ENCODE measurements around the gene GNG3.

Gene GNG3

GRCh38 chr11:62708793-62709192 lies 1.3 kb downstream of the GNG3 start:
- H3K27ac ChIP-seq (ENCODE audit: insufficient read depth in 1 of 2, low read depth in 1 of 2, low read length in 2 of 2, poor library complexity in 1 of 2, severe bottlenecking in 2 of 2): peak overlapping the region; percentile 93 to 97
- H3K27me3 ChIP-seq (replicated peaks in 2 of 5; ENCODE audit: control insufficient read depth in 4 of 5, insufficient read depth in 5 of 5, low read length in 4 of 5): no peaks in the 10 kb centered on the region
- H3K4me1 ChIP-seq (ENCODE audit: control extremely low read depth in 1 of 4, control insufficient read depth in 4 of 4, insufficient read depth in 4 of 4, low read length in 3 of 4): peaks cover 8 to 56% (median 44%) of the 10 kb centered on the region in 4 experiments
- peak overlapping the region; percentile 61 to 90 (median 82) for H3K4me3 ChIP-seq (ENCODE audit: control insufficient read depth in 1 of 7, extremely low read depth in 1 of 7, insufficient read depth in 4 of 7, low read depth in 2 of 7, low read length in 6 of 7)
- no peak for DNase-seq
- ChIA-PET CTCF (interaction anchor here (0.6 to 4.1 kb wide), 9 partner anchors 10 to 78 kb away, joined by 3 to 20 read pairs (median 3); no protein-coding TSS in a partner anchor), POLR2A (interaction anchor here (0.9 to 2.5 kb wide), 5 partner anchors 19 to 133 kb away, joined by 3 to 22 read pairs (median 6); partner anchors contain the start of genes HNRNPUL2, LBHD1, TTC9C and TUT1)
- whole genome bisulfite sequencing (ENCODE audit: insufficient coverage): 0% methylated on average over 5 of the region's 7 CpGs
- no peaks in the 10 kb centered on the region for H3K9me3 ChIP-seq (ENCODE audit: control extremely low read depth in 1 of 5, control insufficient read depth in 4 of 5, insufficient read depth in 2 of 5, low read depth in 1 of 5, low read length in 4 of 5)
- peaks cover 7 to 39% (median 19%) of the 10 kb centered on the region in 4 experiments for H3K36me3 ChIP-seq (ENCODE audit: control insufficient read depth in 4 of 4, insufficient read depth in 4 of 4, low read length in 3 of 4)

- Histone ChIP-seq H3K27ac (ENCODE audit: insufficient read depth in 1 of 2, low read depth in 1 of 2, low read length in 2 of 2, poor library complexity in 1 of 2, severe bottlenecking in 2 of 2) (peak overlapping the region; percentile 93 to 97), H3K4me1 (ENCODE audit: control extremely low read depth in 1 of 4, control insufficient read depth in 4 of 4, insufficient read depth in 4 of 4, low read length in 3 of 4) (peaks cover 8 to 56% (median 44%) of the 10 kb centered on the region in 4 experiments)
These were observed 1.9 kb downstream of the GNG3 start for GRCh38 chr11:62709247-62710000.

GRCh38 chr11:62710001-62710345 lies 2.5 kb downstream of the GNG3 start:
- Histone ChIP-seq H3K27ac (ENCODE audit: insufficient read depth in 1 of 2, low read depth in 1 of 2, low read length in 2 of 2, poor library complexity in 1 of 2, severe bottlenecking in 2 of 2) (peak overlapping the region; percentile 93 to 97), H3K9me3 (ENCODE audit: control extremely low read depth in 1 of 5, control insufficient read depth in 4 of 5, insufficient read depth in 2 of 5, low read depth in 1 of 5, low read length in 4 of 5) (no peaks in the 10 kb centered on the region), H3K36me3 (ENCODE audit: control insufficient read depth in 4 of 4, insufficient read depth in 4 of 4, low read length in 3 of 4) (peaks cover 11 to 48% (median 29%) of the 10 kb centered on the region in 4 experiments), H3K27me3 (replicated peaks in 2 of 5; ENCODE audit: control insufficient read depth in 4 of 5, insufficient read depth in 5 of 5, low read length in 4 of 5) (no peaks in the 10 kb centered on the region), H3K4me1 (ENCODE audit: control extremely low read depth in 1 of 4, control insufficient read depth in 4 of 4, insufficient read depth in 4 of 4, low read length in 3 of 4) (peaks cover 5 to 50% (median 39%) of the 10 kb centered on the region in 4 experiments), H3K4me3 (ENCODE audit: control insufficient read depth in 1 of 7, extremely low read depth in 1 of 7, insufficient read depth in 4 of 7, low read depth in 2 of 7, low read length in 6 of 7) (peak overlapping the region; percentile 28 to 90 (median 82))
- POLR2A ChIA-PET: interaction anchor here (0.9 to 2.5 kb wide), 5 partner anchors 18 to 131 kb away, joined by 3 to 22 read pairs (median 6); partner anchors contain the start of genes HNRNPUL2, LBHD1, STX5 and TTC9C
- DNase-seq: no peak
- 61% methylated on average over 7 of the region's 7 CpGs for WGBS (ENCODE audit: insufficient coverage)
- CTCF ChIA-PET: interaction anchor here (1.2 to 4.1 kb wide), 4 partner anchors 14 to 61 kb away, joined by 3 to 18 read pairs (median 6); no protein-coding TSS in a partner anchor

More at GRCh38 chr11:62709247-62710000, 1.9 kb downstream of the GNG3 start:
- Histone ChIP-seq H3K9me3 (ENCODE audit: control extremely low read depth in 1 of 5, control insufficient read depth in 4 of 5, insufficient read depth in 2 of 5, low read depth in 1 of 5, low read length in 4 of 5) (no peaks in the 10 kb centered on the region), H3K36me3 (ENCODE audit: control insufficient read depth in 4 of 4, insufficient read depth in 4 of 4, low read length in 3 of 4) (peaks cover 9 to 44% (median 24%) of the 10 kb centered on the region in 4 experiments), H3K4me3 (ENCODE audit: control insufficient read depth in 1 of 7, extremely low read depth in 1 of 7, insufficient read depth in 4 of 7, low read depth in 2 of 7, low read length in 6 of 7) (peak overlapping the region; percentile 61 to 90 (median 82)), H3K27me3 (replicated peaks in 2 of 5; ENCODE audit: control insufficient read depth in 4 of 5, insufficient read depth in 5 of 5, low read length in 4 of 5) (no peaks in the 10 kb centered on the region)
- CTCF ChIA-PET: interaction anchor here (0.6 to 4.1 kb wide), 9 partner anchors 11 to 77 kb away, joined by 3 to 20 read pairs (median 5); no protein-coding TSS in a partner anchor
- peak; percentile 99 to 100 (median 100) for DNase-seq
- WGBS (ENCODE audit: insufficient coverage): under 1% methylated on average over 41 of the region's 47 CpGs
- POLR2A ChIA-PET: interaction anchor here (0.9 to 2.5 kb wide), 6 partner anchors 18 to 132 kb away, joined by 3 to 22 read pairs (median 6); partner anchors contain the start of genes HNRNPUL2, LBHD1, STX5 and TTC9C

GRCh38 chr11:62712276-62712812 lies 4.9 kb downstream of the GNG3 start:
- H3K4me3 ChIP-seq (ENCODE audit: control insufficient read depth in 1 of 7, extremely low read depth in 1 of 7, insufficient read depth in 4 of 7, low read depth in 2 of 7, low read length in 6 of 7): no peak overlapping the region
- H3K27ac ChIP-seq (ENCODE audit: insufficient read depth in 1 of 2, low read depth in 1 of 2, low read length in 2 of 2, poor library complexity in 1 of 2, severe bottlenecking in 2 of 2): peak overlapping the region in 1 of 2 experiments; percentile 36
- 100% methylated on average over 3 of the region's 6 CpGs for WGBS (ENCODE audit: insufficient coverage)
- POLR2A ChIA-PET: interaction anchor here (0.5 kb wide), 1 partner anchor 15 kb away, joined by 3 read pairs; no protein-coding TSS in a partner anchor
- H3K9me3 ChIP-seq (ENCODE audit: control extremely low read depth in 1 of 5, control insufficient read depth in 4 of 5, insufficient read depth in 2 of 5, low read depth in 1 of 5, low read length in 4 of 5): no peaks in the 10 kb centered on the region
- H3K36me3 ChIP-seq (ENCODE audit: control insufficient read depth in 4 of 4, insufficient read depth in 4 of 4, low read length in 3 of 4): peaks cover 24 to 70% (median 52%) of the 10 kb centered on the region in 4 experiments
- no peak for DNase-seq
- no peaks in the 10 kb centered on the region for H3K27me3 ChIP-seq (replicated peaks in 2 of 5; ENCODE audit: control insufficient read depth in 4 of 5, insufficient read depth in 5 of 5, low read length in 4 of 5)
- CTCF ChIA-PET: interaction anchor here (0.8 to 2.5 kb wide), 4 partner anchors 12 to 151 kb away, joined by 3 to 8 read pairs (median 3); no protein-coding TSS in a partner anchor
- peaks cover 2 to 32% (median 23%) of the 10 kb centered on the region in 4 experiments for H3K4me1 ChIP-seq (ENCODE audit: control extremely low read depth in 1 of 4, control insufficient read depth in 4 of 4, insufficient read depth in 4 of 4, low read length in 3 of 4)

- H3K9me3 ChIP-seq (ENCODE audit: control extremely low read depth in 1 of 5, control insufficient read depth in 4 of 5, insufficient read depth in 2 of 5, low read depth in 1 of 5, low read length in 4 of 5): no peaks in the 10 kb centered on the region
- peaks cover 2 to 27% (median 21%) of the 10 kb centered on the region in 4 experiments for H3K4me1 ChIP-seq (ENCODE audit: control extremely low read depth in 1 of 4, control insufficient read depth in 4 of 4, insufficient read depth in 4 of 4, low read length in 3 of 4)
- no peak for DNase-seq
- no peak overlapping the region for H3K4me3 ChIP-seq (ENCODE audit: control insufficient read depth in 1 of 7, extremely low read depth in 1 of 7, insufficient read depth in 4 of 7, low read depth in 2 of 7, low read length in 6 of 7)
- no peaks in the 10 kb centered on the region for H3K27me3 ChIP-seq (replicated peaks in 2 of 5; ENCODE audit: control insufficient read depth in 4 of 5, insufficient read depth in 5 of 5, low read length in 4 of 5)
- H3K36me3 ChIP-seq (ENCODE audit: control insufficient read depth in 4 of 4, insufficient read depth in 4 of 4, low read length in 3 of 4): peaks cover 29 to 74% (median 57%) of the 10 kb centered on the region in 4 experiments
- ChIA-PET CTCF (interaction anchor here (0.8 to 2.5 kb wide), 4 partner anchors 11 to 151 kb away, joined by 3 to 8 read pairs (median 3); no protein-coding TSS in a partner anchor), POLR2A (interaction anchor here (0.5 kb wide), 1 partner anchor 15 kb away, joined by 3 read pairs; no protein-coding TSS in a partner anchor)
- 90% methylated on average over 3 of the region's 3 CpGs for WGBS (ENCODE audit: insufficient coverage)
- peak overlapping the region in 1 of 2 experiments; percentile 36 for H3K27ac ChIP-seq (ENCODE audit: insufficient read depth in 1 of 2, low read depth in 1 of 2, low read length in 2 of 2, poor library complexity in 1 of 2, severe bottlenecking in 2 of 2)
These were observed 5.4 kb downstream of the GNG3 start for GRCh38 chr11:62712861-62713260.

GRCh38 chr11:62713343-62713742 lies 5.9 kb downstream of the GNG3 start:
- peaks cover 29 to 79% (median 62%) of the 10 kb centered on the region in 4 experiments for H3K36me3 ChIP-seq (ENCODE audit: control insufficient read depth in 4 of 4, insufficient read depth in 4 of 4, low read length in 3 of 4)

More at GRCh38 chr11:62713343-62713742, 5.9 kb downstream of the GNG3 start:
- peak overlapping the region in 1 of 2 experiments; percentile 36 for H3K27ac ChIP-seq (ENCODE audit: insufficient read depth in 1 of 2, low read depth in 1 of 2, low read length in 2 of 2, poor library complexity in 1 of 2, severe bottlenecking in 2 of 2)
- no peaks in the 10 kb centered on the region for H3K9me3 ChIP-seq (ENCODE audit: control extremely low read depth in 1 of 5, control insufficient read depth in 4 of 5, insufficient read depth in 2 of 5, low read depth in 1 of 5, low read length in 4 of 5)
- H3K27me3 ChIP-seq (replicated peaks in 2 of 5; ENCODE audit: control insufficient read depth in 4 of 5, insufficient read depth in 5 of 5, low read length in 4 of 5): no peaks in the 10 kb centered on the region
- ChIA-PET POLR2A (interaction anchor here (0.5 kb wide), 1 partner anchor 14 kb away, joined by 3 read pairs; no protein-coding TSS in a partner anchor), CTCF (interaction anchor here (0.8 to 2.5 kb wide), 3 partner anchors 11 to 150 kb away, joined by 3 to 8 read pairs (median 3); no protein-coding TSS in a partner anchor)
- H3K4me1 ChIP-seq (ENCODE audit: control extremely low read depth in 1 of 4, control insufficient read depth in 4 of 4, insufficient read depth in 4 of 4, low read length in 3 of 4): peaks cover 2 to 22% (median 17%) of the 10 kb centered on the region in 4 experiments
- DNase-seq: no peak
- no peak overlapping the region for H3K4me3 ChIP-seq (ENCODE audit: control insufficient read depth in 1 of 7, extremely low read depth in 1 of 7, insufficient read depth in 4 of 7, low read depth in 2 of 7, low read length in 6 of 7)
- 100% methylated on average over 2 of the region's 2 CpGs for WGBS (ENCODE audit: insufficient coverage)

All from common myeloid progenitor, CD34-positive (primary cell).